SK-N-SH (cell line): Measurements from ENCODE around the gene POLR2A. TPM values are rescaled to one million over a fixed set of nuclear protein-coding genes. Genes with fewer than 3 reads are reported as not detected.

Experiments
- CTCF ChIA-PET: fragments of 300-600, 350-600 bp; formaldehyde crosslinking; extraction: SDS; loops from one replicate; lab custom pipeline; 2021; lab: Yijun Ruan, JAX
- POLR2A ChIA-PET: fragments of 350-600 bp; sonication (Branson Sonifier 250); formaldehyde crosslinking; extraction: SDS; loops from one replicate; lab custom pipeline; 2020; ENCODE audit warnings: antibody characterized with exemption, inconsistent platforms; lab: Yijun Ruan, JAX
- DNase-seq: peaks from one replicate; pipeline ENCODE4 v3.0.0; 2012
- H2AFZ ChIP-seq: fragments of 200-600 bp; sonication (generic); 2 replicates; pipeline ENCODE4 v1.8.1; 2016; ENCODE audit warnings: antibody characterized with exemption, mild to moderate bottlenecking, low read depth
- H3F3A ChIP-seq: fragments of 200-600 bp; sonication (generic); replicated peaks from 2 replicates; pipeline ENCODE3; 2016; ENCODE audit warnings: antibody characterized with exemption, mild to moderate bottlenecking; ENCODE audit not compliant: insufficient read depth
- H3K27ac ChIP-seq, 2 experiments: fragments of 200-500 bp in 1 of 2; fragments of 200-600 bp in 1 of 2; sonication (Bioruptor generic) in 1 of 2; sonication (generic), shearing (Covaris generic) in 1 of 2; 2 replicates each; pipeline versions ENCODE4 v1.5.1 to v1.6.1; 2014 to 2016; ENCODE audit warnings: low read depth in 2 of 2, inconsistent platforms in 1 of 2, low read length in 1 of 2, mild to moderate bottlenecking in 1 of 2, mixed read lengths in 1 of 2
- H3K27me3 ChIP-seq: fragments of 200-600 bp; sonication (generic), shearing (Covaris generic); 2 replicates; pipeline ENCODE4 v1.6.1; 2016; ENCODE audit warnings: mixed run types; ENCODE audit not compliant: insufficient read depth
- H3K36me3 ChIP-seq, 2 experiments: fragments of 200-500 bp in 1 of 2; fragments of 200-600 bp in 1 of 2; sonication (Bioruptor generic) in 1 of 2; sonication (generic) in 1 of 2; replicated peaks in 1 of 2; 2 replicates each; pipeline versions ENCODE3 to v1.5.1; 2014 to 2016; ENCODE audit warnings: low read length in 1 of 2, mild to moderate bottlenecking in 1 of 2; ENCODE audit not compliant: insufficient read depth in 2 of 2, control insufficient read depth in 1 of 2
- H3K4me1 ChIP-seq, 2 experiments: fragments of 200-500 bp in 1 of 2; fragments of 200-600 bp in 1 of 2; sonication (Bioruptor generic) in 1 of 2; sonication (generic), shearing (Covaris generic) in 1 of 2; 2 replicates each; pipeline versions ENCODE4 v1.5.1 to v1.6.1; 2014 to 2016; ENCODE audit warnings: low read depth in 1 of 2, low read length in 1 of 2, mixed run types in 1 of 2; ENCODE audit not compliant: insufficient read depth in 2 of 2, control insufficient read depth in 1 of 2
- H3K4me2 ChIP-seq: fragments of 200-600 bp; sonication (generic), shearing (Covaris generic); 2 replicates; pipeline ENCODE4 v1.6.1; 2017; ENCODE audit warnings: mixed run types
- H3K4me3 ChIP-seq, 2 experiments: fragments of 200-500 bp in 1 of 2; fragments of 200-600 bp in 1 of 2; sonication (Bioruptor generic) in 1 of 2; sonication (generic), shearing (Covaris generic) in 1 of 2; 2 replicates each; pipeline versions ENCODE4 v1.5.1 to v1.8.1; 2014 to 2016; ENCODE audit warnings: low read depth in 2 of 2, inconsistent platforms in 1 of 2, low read length in 1 of 2, mild to moderate bottlenecking in 1 of 2, mixed read lengths in 1 of 2, moderate library complexity in 1 of 2
- H3K79me2 ChIP-seq: fragments of 200-600 bp; sonication (generic); 2 replicates; pipeline ENCODE4 v1.8.1; 2017; ENCODE audit warnings: mild to moderate bottlenecking; ENCODE audit not compliant: insufficient read depth
- H3K9ac ChIP-seq: fragments of 200-600 bp; sonication (generic); 2 replicates; pipeline ENCODE4 v1.6.1; 2017; ENCODE audit warnings: mixed run types
- H3K9me2 ChIP-seq: fragments of 200-600 bp; sonication (generic); 2 replicates; pipeline ENCODE4 v1.6.1; 2017; ENCODE audit warnings: mixed run types
- H3K9me3 ChIP-seq: fragments of 200-600 bp; sonication (generic); 2 replicates; pipeline ENCODE4 v1.6.1; 2017; ENCODE audit warnings: mixed run types, mild to moderate bottlenecking, moderate library complexity
- H4K20me1 ChIP-seq: fragments of 200-600 bp; sonication (generic); 2 replicates; pipeline ENCODE4 v1.6.1; 2017; ENCODE audit warnings: mild to moderate bottlenecking, mixed run types; ENCODE audit not compliant: insufficient read depth
- ELF1 ChIP-seq: IDR thresholded peaks from 2 replicates; pipeline ENCODE4 v1.4.0; 2012
- EZH2phosphoT487 ChIP-seq: fragments of 200-600 bp; sonication (generic); IDR thresholded peaks from 2 replicates; pipeline ENCODE4 v1.6.1; 2017; ENCODE audit warnings: low read depth, mixed run types, mild to moderate bottlenecking, antibody characterized with exemption, moderate library complexity, borderline replicate concordance
- FOSL2 ChIP-seq: IDR thresholded peaks from 2 replicates; pipeline ENCODE4 v1.4.0; 2012; ENCODE audit warnings: low read depth, mild to moderate bottlenecking, moderate library complexity, borderline replicate concordance
- FOXJ3 ChIP-seq: sonication (generic); formaldehyde crosslinking; IDR thresholded peaks from 2 replicates; pipeline ENCODE4 v1.5.1; 2020; ENCODE audit warnings: mild to moderate bottlenecking, missing genetic modification reagents
- IRF3 ChIP-seq: fragments of 150-350 bp; IDR thresholded peaks from 2 replicates; pipeline ENCODE4 v1.6.1; 2016; ENCODE audit warnings: mild to moderate bottlenecking, low read depth, low read length
- JUND ChIP-seq: IDR thresholded peaks from 2 replicates; pipeline ENCODE4 v1.4.0; 2012
- MAX ChIP-seq: IDR thresholded peaks from 2 replicates; pipeline ENCODE4 v1.4.0; 2012; ENCODE audit warnings: low read depth
- MEF2A ChIP-seq: IDR thresholded peaks from 2 replicates; pipeline ENCODE4 v1.4.0; 2012; ENCODE audit warnings: low read depth, borderline replicate concordance
- MXI1 ChIP-seq: IDR thresholded peaks from 2 replicates; pipeline ENCODE4 v1.6.1; 2012; ENCODE audit warnings: mild to moderate bottlenecking, low read depth, low read length, improper control_type of control experiment
- NRF1 ChIP-seq: IDR thresholded peaks from 2 replicates; pipeline ENCODE4 v1.6.1; 2012; ENCODE audit warnings: low read depth, mild to moderate bottlenecking, low read length
- PBX3 ChIP-seq: IDR thresholded peaks from 2 replicates; pipeline ENCODE4; 2012
- POLR2AphosphoS5 ChIP-seq: IDR thresholded peaks from 2 replicates; pipeline ENCODE4 v1.6.1; 2012; ENCODE audit warnings: low read depth, low read length
- RAD21 ChIP-seq: IDR thresholded peaks from 2 replicates; pipeline ENCODE4 v1.6.1; 2012; ENCODE audit warnings: mild to moderate bottlenecking, low read length
- REST ChIP-seq: IDR thresholded peaks from 2 replicates; pipeline ENCODE4 v1.6.1; 2012; ENCODE audit warnings: mild to moderate bottlenecking, low read depth, low read length, moderate library complexity
- RFX5 ChIP-seq: IDR thresholded peaks from 2 replicates; pipeline ENCODE4 v1.6.1; 2012; ENCODE audit warnings: mild to moderate bottlenecking, improper control_type of control experiment, low read length
- SIN3A ChIP-seq: IDR thresholded peaks from 2 replicates; pipeline ENCODE4 v1.6.1; 2012; ENCODE audit warnings: low read depth, mild to moderate bottlenecking, low read length, moderate library complexity, borderline replicate concordance
- SMC3 ChIP-seq: IDR thresholded peaks from 2 replicates; pipeline ENCODE4 v1.6.1; 2012; ENCODE audit warnings: low read depth, low read length, improper control_type of control experiment
- TCF12 ChIP-seq: IDR thresholded peaks from 2 replicates; pipeline ENCODE4 v1.4.0; 2012
- TEAD4 ChIP-seq: IDR thresholded peaks from 2 replicates; pipeline ENCODE4 v1.4.0; 2012; ENCODE audit warnings: mild to moderate bottlenecking, borderline replicate concordance; ENCODE audit not compliant: insufficient read depth
- USF1 ChIP-seq: IDR thresholded peaks from 2 replicates; pipeline ENCODE4 v1.4.0; 2012; ENCODE audit warnings: low read depth, borderline replicate concordance
- WGBS: methylation state at CpG from one replicate; pipeline ENCODE4 v1.1.6; 2017; ENCODE audit warnings: low lambda C conversion rate; 5-methylcytosine and 5-hydroxymethylcytosine counted together
- polyA plus RNA-seq, 3 experiments: library from polyadenylated mRNA; depleted of rRNA; stranded (reverse); fragments of >200 nt; gene quantifications; 2 replicates each; pipeline ENCODE4 v1.2.3, GENCODE V29; 2012

The POLR2A gene
- polyA plus RNA-seq, 1 of the 3 experiments (the other 2 are of a cell fraction): 37.3 TPM

GRCh38 chr17:7441266-7441665, 42.9 kb upstream of the POLR2A start:
- POLR2A ChIA-PET: interaction anchor here (0.7 to 3.3 kb wide), 9 partner anchors 9 to 766 kb away, joined by 3 to 19 read pairs (median 4); partner anchors contain the start of genes NEURL4, POLR2A, TMEM256 and ZBTB4
- Histone ChIP-seq H3K27ac (peak overlapping the region in 1 of 2 experiments; percentile 97; a peak in 2 of 4 replicates), H3K79me2 (0 out of 2 replicates have a peak, but pooled peaks cover 4% of the 10 kb centered on the region), H3K4me2 (peak overlapping the region; percentile 95; the same call in 1 of the 2 replicates), H2AFZ (no peak overlapping the region), H3K9me2 (no peaks in the 10 kb centered on the region), H3K27me3 (no peaks in the 10 kb centered on the region), H3K9me3 (no peaks in the 10 kb centered on the region), H3K4me3 (peak overlapping the region in 1 of 2 experiments; percentile 67; a peak in 1 of 4 replicates), H3K36me3 (peaks cover 0 to 4% of the 10 kb centered on the region in 2 experiments), H3K9ac (no peak overlapping the region), H3F3A (peaks cover 18% of the 10 kb centered on the region), H3K4me1 (peaks cover 7 to 28% of the 10 kb centered on the region in 2 experiments; a peak in 2 of 4 replicates), H4K20me1 (no peaks in the 10 kb centered on the region)
- CTCF ChIA-PET: interaction anchor here (0.7 to 1.6 kb wide), 6 partner anchors 12 to 119 kb away, joined by 3 to 11 read pairs (median 4); no protein-coding TSS in a partner anchor
- no peak for TF ChIP-seq REST
- TF ChIP-seq TCF12: no peak
- no peak for TF ChIP-seq POLR2AphosphoS5
- TF ChIP-seq RAD21: no peak
- 0 out of 2 replicates have a peak, but pooled peaks have one; percentile 1 for TF ChIP-seq JUND
- TF ChIP-seq MAX: 0 out of 2 replicates have a peak, but pooled peaks have one; percentile 4
- DNase-seq: no peak
- WGBS: 83% methylated on average over 7 of the region's 7 CpGs

GRCh38 chr17:7442142-7442541, 42.0 kb upstream of the POLR2A start:
- Histone ChIP-seq H3K4me1 (peaks cover 7 to 23% of the 10 kb centered on the region in 2 experiments; a peak in 2 of 4 replicates), H3K79me2 (no peaks in the 10 kb centered on the region), H3K36me3 (peaks cover 0 to 4% of the 10 kb centered on the region in 2 experiments), H3K9me3 (no peaks in the 10 kb centered on the region), H3K9ac (no peak overlapping the region), H3K4me3 (no peak overlapping the region), H4K20me1 (no peaks in the 10 kb centered on the region), H2AFZ (no peak overlapping the region), H3K4me2 (no peak overlapping the region), H3K27me3 (no peaks in the 10 kb centered on the region), H3K9me2 (no peaks in the 10 kb centered on the region), H3K27ac (no peak overlapping the region), H3F3A (peaks cover 18% of the 10 kb centered on the region)
- 89% methylated on average over 2 of the region's 2 CpGs for WGBS
- no peak for DNase-seq
- CTCF ChIA-PET: interaction anchor here (1.1 to 1.4 kb wide), 2 partner anchors 11 to 87 kb away, joined by 3 to 11 read pairs; no protein-coding TSS in a partner anchor
- no peak for TF ChIP-seq NRF1
- TF ChIP-seq EZH2phosphoT487: no peak
- no peak for TF ChIP-seq ELF1
- TF ChIP-seq PBX3: no peak
- TF ChIP-seq MAX: no peak
- no peak for TF ChIP-seq FOSL2
- TF ChIP-seq USF1: no peak
- no peak for TF ChIP-seq TEAD4
- no peak for TF ChIP-seq MXI1
- TF ChIP-seq SIN3A: no peak
- no peak for TF ChIP-seq JUND
- TF ChIP-seq MEF2A: no peak
- no peak for TF ChIP-seq SMC3
- no peak for TF ChIP-seq RAD21
- TF ChIP-seq RFX5: no peak
- TF ChIP-seq IRF3: no peak
- TF ChIP-seq FOXJ3 (CRISPR knock-in tag): no peak
- POLR2A ChIA-PET: interaction anchor here (0.5 to 3.3 kb wide), 3 partner anchors 38 to 96 kb away, joined by 3 to 19 read pairs (median 13); partner anchors contain the start of genes POLR2A and TMEM256
